PFSK-1 (cell line): ENCODE results near the gene TMX3.

Experiments used
- FOXP2 ChIP-seq: optimal IDR thresholded peaks from 2 replicates; pipeline ENCODE3; 2011; ENCODE audit warnings: borderline replicate concordance, control low read depth, inconsistent platforms; ENCODE audit not compliant: insufficient read depth; ENCODE audit errors: extremely low read length, extremely low read depth
- POLR2AphosphoS5 ChIP-seq: IDR thresholded peaks from 2 replicates; pipeline ENCODE4 v1.6.1; 2012; ENCODE audit warnings: low read depth, mild to moderate bottlenecking, control low read depth, low read length, moderate library complexity
- REST ChIP-seq, 2 experiments: IDR thresholded peaks; 2 replicates each; pipeline versions ENCODE4 v1.6.1 to v1.8.0; 2011 to 2012; ENCODE audit warnings: low read depth in 2 of 2, low read length in 2 of 2, control low read depth in 1 of 2, inconsistent platforms in 1 of 2, mild to moderate bottlenecking in 1 of 2, moderate library complexity in 1 of 2; ENCODE audit not compliant: insufficient read depth in 1 of 2
- SIN3A ChIP-seq: IDR thresholded peaks from 2 replicates; pipeline ENCODE4 v1.6.1; 2012; ENCODE audit warnings: mild to moderate bottlenecking, low read length, moderate library complexity, borderline replicate concordance; ENCODE audit not compliant: insufficient read depth
- TAF1 ChIP-seq: IDR thresholded peaks from 2 replicates; pipeline ENCODE4 v1.6.1; 2012; ENCODE audit warnings: low read length, control low read depth, borderline replicate concordance; ENCODE audit not compliant: insufficient read depth

The TMX3 gene

GRCh38 chr18:68638613-68639012 lies 76.3 kb downstream of the TMX3 start:
- TF ChIP-seq FOXP2 (no peak), REST (IDR thresholded peaks at IDR 0.05; ENCODE audit: insufficient read depth in 1 of 2, low read depth in 2 of 2, low read length in 2 of 2) (no peak), SIN3A (no peak), POLR2AphosphoS5 (no peak), TAF1 (no peak)

GRCh38 chr18:68627812-68628211 lies 87.1 kb downstream of the TMX3 start:
- TF ChIP-seq POLR2AphosphoS5 (no peak), TAF1 (no peak), REST (IDR thresholded peaks at IDR 0.05; ENCODE audit: insufficient read depth in 1 of 2, low read depth in 2 of 2, low read length in 2 of 2) (no peak), FOXP2 (no peak), SIN3A (no peak)
